ENCODE measurements around the gene HTRA1.

HTRA1 gene

GRCh38 chr10:122504610-122504950 is 43.2 kb downstream of the HTRA1 start:
- Histone ChIP-seq H4K20me1 (ENCODE audit: insufficient read depth, low read length, poor library complexity, severe bottlenecking) (no peaks in the 10 kb centered on the region), H3K4me3 (ENCODE audit: low read length, poor library complexity, severe bottlenecking) (no peak overlapping the region), H3K4me2 (ENCODE audit: low read depth, low read length, poor library complexity, severe bottlenecking) (no peak overlapping the region), H3K9me3 (ENCODE audit: insufficient read depth, low read depth, low read length) (no peaks in the 10 kb centered on the region), H2AFZ (ENCODE audit: low read length) (no peak overlapping the region), H3K79me2 (ENCODE audit: insufficient read depth, low read length) (no peaks in the 10 kb centered on the region), H3K4me1 (ENCODE audit: insufficient read depth, low read length, poor library complexity, severe bottlenecking) (no peaks in the 10 kb centered on the region), H3K9me2 (replicated peaks; ENCODE audit: low read depth, low read length) (no peaks in the 10 kb centered on the region), H3F3A (ENCODE audit: low read depth) (no peaks in the 10 kb centered on the region), H3K36me3 (ENCODE audit: insufficient read depth, low read length) (no peaks in the 10 kb centered on the region), H3K9ac (ENCODE audit: low read depth, low read length, poor library complexity, severe bottlenecking) (no peak overlapping the region), H3K27me3 (ENCODE audit: insufficient read depth, low read length, poor library complexity, severe bottlenecking) (no peaks in the 10 kb centered on the region)
- TF ChIP-seq EZH2phosphoT487 (IDR thresholded peaks at IDR 0.05; ENCODE audit: borderline replicate concordance) (no peak), CTCF (conservative IDR thresholded peaks at IDR 0.05; ENCODE audit: low read length) (no peak)

DNA sequence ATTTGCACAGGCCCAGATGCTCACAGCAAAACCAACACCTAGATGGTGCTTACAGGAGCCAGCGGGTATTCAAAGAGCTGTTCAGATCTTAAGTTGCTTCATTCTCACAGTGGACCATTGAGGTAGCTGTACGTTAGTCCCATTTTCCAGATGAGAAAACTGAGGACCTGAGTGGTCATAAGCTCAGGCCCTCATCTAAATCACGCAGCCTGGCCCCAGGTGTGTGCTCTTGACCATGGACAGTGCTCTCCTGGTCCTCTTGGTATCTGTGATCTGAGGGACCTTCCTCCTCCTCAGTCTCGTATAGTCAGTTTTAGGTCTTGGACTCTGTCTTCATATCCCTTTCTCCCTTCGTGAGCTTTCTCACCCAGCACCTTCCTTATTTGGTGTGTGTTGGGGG is 43.7 kb downstream of the HTRA1 start:
- Histone ChIP-seq H3K27me3 (ENCODE audit: insufficient read depth, low read length, poor library complexity, severe bottlenecking) (no peaks in the 10 kb centered on the region), H3K36me3 (ENCODE audit: insufficient read depth, low read length) (no peaks in the 10 kb centered on the region), H2AFZ (ENCODE audit: low read length) (no peak overlapping the region), H3K9me3 (ENCODE audit: insufficient read depth, low read depth, low read length) (no peaks in the 10 kb centered on the region), H3K4me1 (ENCODE audit: insufficient read depth, low read length, poor library complexity, severe bottlenecking) (no peaks in the 10 kb centered on the region), H3K4me2 (ENCODE audit: low read depth, low read length, poor library complexity, severe bottlenecking) (no peak overlapping the region), H3K4me3 (ENCODE audit: low read length, poor library complexity, severe bottlenecking) (no peak overlapping the region), H3K79me2 (ENCODE audit: insufficient read depth, low read length) (no peaks in the 10 kb centered on the region), H3K9me2 (replicated peaks; ENCODE audit: low read depth, low read length) (no peaks in the 10 kb centered on the region), H3K9ac (ENCODE audit: low read depth, low read length, poor library complexity, severe bottlenecking) (no peak overlapping the region), H3F3A (ENCODE audit: low read depth) (no peaks in the 10 kb centered on the region), H4K20me1 (ENCODE audit: insufficient read depth, low read length, poor library complexity, severe bottlenecking) (no peaks in the 10 kb centered on the region)
- TF ChIP-seq CTCF (conservative IDR thresholded peaks at IDR 0.05; ENCODE audit: low read length) (no peak), EZH2phosphoT487 (IDR thresholded peaks at IDR 0.05; ENCODE audit: borderline replicate concordance) (no peak)

DNA sequence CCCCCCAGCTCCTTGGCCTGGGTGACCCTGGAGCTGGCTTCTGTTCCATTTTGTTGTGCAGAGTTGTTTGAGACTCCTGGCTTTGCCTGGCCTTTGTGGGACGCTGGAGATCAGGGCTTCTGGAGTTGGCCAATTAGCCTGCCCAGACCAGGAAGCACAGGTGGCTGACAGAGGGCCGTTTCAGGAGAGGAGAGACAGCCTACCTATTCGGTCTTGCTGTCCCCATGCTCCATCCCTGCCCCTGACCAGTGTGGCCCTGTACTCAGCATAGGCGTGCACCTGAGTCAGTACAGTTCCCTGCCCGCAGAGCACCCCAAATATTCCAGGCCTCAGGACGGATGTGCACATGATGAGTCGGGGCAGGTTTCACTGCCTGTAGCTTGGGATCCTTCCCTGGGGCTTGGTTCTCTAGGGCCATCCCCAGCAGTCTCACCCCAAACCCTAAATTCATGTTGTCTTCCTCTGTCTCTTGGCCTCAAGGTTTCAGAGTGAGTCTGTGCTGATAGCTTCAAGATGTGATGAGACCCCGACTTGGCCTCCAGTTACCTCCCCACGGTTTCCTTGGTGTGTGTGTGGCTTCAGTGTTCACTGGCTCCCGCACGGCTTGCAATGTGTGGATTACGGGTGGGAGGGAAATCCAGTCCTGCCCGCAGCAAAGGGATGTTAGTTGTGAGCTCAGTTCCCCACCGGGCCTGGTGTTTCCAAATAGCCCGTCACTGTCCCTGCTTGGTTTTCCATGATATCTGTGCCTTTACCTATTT is 44.7 kb downstream of the HTRA1 start:
- Histone ChIP-seq H3K36me3 (ENCODE audit: insufficient read depth, low read length) (no peaks in the 10 kb centered on the region), H3F3A (ENCODE audit: low read depth) (no peaks in the 10 kb centered on the region), H3K4me1 (ENCODE audit: insufficient read depth, low read length, poor library complexity, severe bottlenecking) (no peaks in the 10 kb centered on the region), H3K4me2 (ENCODE audit: low read depth, low read length, poor library complexity, severe bottlenecking) (no peak overlapping the region), H3K9me3 (ENCODE audit: insufficient read depth, low read depth, low read length) (no peaks in the 10 kb centered on the region), H2AFZ (ENCODE audit: low read length) (no peak overlapping the region), H3K4me3 (ENCODE audit: low read length, poor library complexity, severe bottlenecking) (no peak overlapping the region), H3K9ac (ENCODE audit: low read depth, low read length, poor library complexity, severe bottlenecking) (no peak overlapping the region), H3K27me3 (ENCODE audit: insufficient read depth, low read length, poor library complexity, severe bottlenecking) (no peaks in the 10 kb centered on the region), H3K9me2 (replicated peaks; ENCODE audit: low read depth, low read length) (no peaks in the 10 kb centered on the region), H4K20me1 (ENCODE audit: insufficient read depth, low read length, poor library complexity, severe bottlenecking) (no peaks in the 10 kb centered on the region), H3K79me2 (ENCODE audit: insufficient read depth, low read length) (no peaks in the 10 kb centered on the region)
- TF ChIP-seq CTCF (conservative IDR thresholded peaks at IDR 0.05; ENCODE audit: low read length) (no peak), EZH2phosphoT487 (IDR thresholded peaks at IDR 0.05; ENCODE audit: borderline replicate concordance) (no peak)

Data from Loucy (cell line).